GM19438 (cell line): ENCODE results near the gene CYP2D6.
"Not testable (repeated sequence)": the region's sequence is repeated elsewhere in the genome, so short reads cannot be mapped to it uniquely, and the experiment has no call there.

Experiments used
- ATAC-seq: cut with Tn5 transposase; IDR thresholded peaks from one replicate; pipeline ENCODE4 v1.9.1; 2021; ENCODE audit warnings: low read depth; ENCODE audit not compliant: unreplicated experiment

CYP2D6 gene

GRCh38 chr22:42135688-42136087 lies 5.1 kb upstream of the CYP2D6 start:
- ATAC-seq: not testable (repeated sequence)

- no peak for ATAC-seq
Measured at GRCh38 chr22:42134100-42135020, 3.8 kb upstream of the CYP2D6 start.

- ATAC-seq: no peak
Measured at GRCh38 chr22:42132457-42132856, 1.8 kb upstream of the CYP2D6 start.

GRCh38 chr22:42131562-42131961 lies 952 bp upstream of the CYP2D6 start:
- no peak for ATAC-seq

- ATAC-seq: not testable (repeated sequence)
Measured at GRCh38 chr22:42130182-42130581, 428 bp downstream of the CYP2D6 start.

GRCh38 chr22:42128776-42129694 lies 1.6 kb downstream of the CYP2D6 start:
- not testable (repeated sequence) for ATAC-seq

GRCh38 chr22:42128007-42128406 lies 2.6 kb downstream of the CYP2D6 start:
- ATAC-seq: not testable (repeated sequence)

- no peak for ATAC-seq
Measured at GRCh38 chr22:42127606-42128005, 3.0 kb downstream of the CYP2D6 start.

- not testable (repeated sequence) for ATAC-seq
Measured at GRCh38 chr22:42123529-42123928, 7.1 kb downstream of the CYP2D6 start.

GRCh38 chr22:42120231-42121021 lies 10.2 kb downstream of the CYP2D6 start:
- peak; percentile 51 for ATAC-seq

GRCh38 chr22:42116848-42117424 lies 13.7 kb downstream of the CYP2D6 start:
- ATAC-seq: no peak

GRCh38 chr22:42115420-42115830 lies 15.2 kb downstream of the CYP2D6 start:
- ATAC-seq: not testable (repeated sequence)

GRCh38 chr22:42114721-42115120 lies 15.9 kb downstream of the CYP2D6 start:
- no peak for ATAC-seq

GRCh38 chr22:42112793-42113192 lies 17.8 kb downstream of the CYP2D6 start:
- ATAC-seq: not testable (repeated sequence)

GRCh38 chr22:42111798-42112197 lies 18.8 kb downstream of the CYP2D6 start:
- no peak for ATAC-seq

- ATAC-seq: no peak
Measured at GRCh38 chr22:42108848-42109247, 21.8 kb downstream of the CYP2D6 start.

- not testable (repeated sequence) for ATAC-seq
Measured at GRCh38 chr22:42104332-42104860, 26.2 kb downstream of the CYP2D6 start.

GRCh38 chr22:42101199-42101598 lies 29.4 kb downstream of the CYP2D6 start:
- ATAC-seq: no peak

GRCh38 chr22:42091455-42091782 lies 39.2 kb downstream of the CYP2D6 start:
- no peak for ATAC-seq
